NCI-H2029 (cell line): Measurements from ENCODE around the gene CLEC11A.

Experiments used
- DNase-seq: peaks from one replicate; lab custom pipeline; 2025; lab: John Stamatoyannopoulos, UW

The CLEC11A gene

DNA sequence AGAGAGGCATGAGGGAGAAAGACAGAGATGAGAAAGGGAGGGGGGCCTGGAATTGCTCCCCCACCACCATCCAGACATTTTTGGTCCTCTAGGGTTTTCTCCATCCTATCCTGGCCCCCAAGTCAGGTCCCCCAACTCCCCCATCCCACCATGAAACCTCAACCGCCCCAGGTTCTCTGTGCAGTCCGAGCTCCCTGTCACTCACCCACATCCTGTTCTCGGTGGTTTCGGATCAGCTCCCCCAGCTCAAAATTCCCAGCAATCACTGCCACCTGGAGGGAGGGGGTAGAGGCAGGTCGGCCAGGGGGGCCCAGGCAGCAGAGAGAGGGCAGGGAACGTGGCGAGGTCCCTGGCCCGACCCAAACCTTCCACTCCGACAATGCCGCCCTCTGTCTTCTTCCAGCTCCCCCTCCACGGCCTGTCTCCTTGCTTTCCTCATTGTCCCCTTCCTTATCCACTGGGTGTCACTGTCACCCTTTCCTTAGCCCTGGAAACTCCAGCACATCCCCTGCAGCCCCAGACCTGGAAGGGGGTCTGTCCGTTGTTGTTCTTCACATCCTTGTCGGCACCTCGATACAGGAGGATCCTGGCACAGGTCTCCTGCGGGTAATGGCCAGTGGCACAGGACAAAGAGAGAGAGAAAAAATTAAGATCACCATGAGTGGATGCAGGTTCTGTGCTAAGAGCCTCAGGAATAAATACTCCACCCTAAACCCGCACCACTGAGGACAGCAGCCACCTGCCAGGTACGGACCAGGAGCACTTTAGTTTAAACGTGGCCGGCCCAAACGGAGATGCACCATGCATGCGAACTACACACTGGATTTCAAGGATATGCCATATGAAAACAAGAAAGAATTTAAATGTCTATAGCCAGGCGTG lies 19.0 kb upstream of the CLEC11A start:
- no peak for DNase-seq

DNA sequence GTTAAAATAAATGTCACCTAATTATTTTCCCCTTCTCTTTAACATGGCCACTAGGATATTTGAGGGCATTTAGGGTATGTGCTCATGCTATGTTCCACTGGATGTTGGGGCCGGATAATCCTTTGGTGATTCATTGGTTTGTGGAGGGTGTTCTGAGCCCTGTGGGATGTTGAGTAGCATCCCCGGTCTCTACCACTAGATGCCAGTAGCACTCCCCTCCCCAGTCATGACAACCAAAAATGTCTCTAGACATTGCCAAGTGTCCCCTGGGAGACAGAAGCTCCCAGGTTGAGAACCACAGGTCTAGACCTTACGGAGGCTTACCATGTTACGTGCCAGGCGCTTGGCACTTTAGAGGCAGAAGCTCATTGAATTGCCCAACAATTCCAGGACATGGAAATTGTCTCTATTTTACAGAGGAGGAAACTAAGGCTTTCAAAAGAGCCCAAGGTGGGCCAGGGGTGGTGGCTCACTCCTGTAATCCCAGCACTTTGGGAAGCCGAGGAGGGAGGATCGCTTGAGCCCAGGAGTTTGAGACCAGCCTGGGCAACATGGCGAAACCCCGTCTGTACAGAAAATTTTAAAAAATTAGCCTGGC lies 17.6 kb upstream of the CLEC11A start:
- no peak for DNase-seq

DNA sequence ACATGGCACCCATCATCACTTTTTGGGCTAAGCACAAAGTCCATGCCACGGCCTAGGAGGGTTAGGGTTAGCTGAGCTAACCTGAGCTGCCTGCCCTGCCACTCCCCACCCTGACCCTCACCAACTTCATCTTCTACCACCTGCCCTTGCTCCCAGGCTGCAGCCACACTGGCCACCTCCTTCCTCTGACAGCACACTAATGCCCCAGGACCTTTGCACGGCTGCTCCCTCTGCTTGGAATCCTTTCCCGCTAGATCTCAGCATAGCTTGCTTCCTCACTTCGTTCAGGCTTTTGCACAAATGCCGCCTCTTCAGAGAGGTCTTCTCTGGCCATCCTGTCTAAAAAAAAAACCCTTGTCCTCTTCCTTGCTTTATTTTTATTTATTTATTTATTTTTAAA lies 16.8 kb upstream of the CLEC11A start:
- DNase-seq, result no peak

- DNase-seq, result no peak
Measured at GRCh38 chr19:50708179-50708879, 14.8 kb upstream of the CLEC11A start.

DNA sequence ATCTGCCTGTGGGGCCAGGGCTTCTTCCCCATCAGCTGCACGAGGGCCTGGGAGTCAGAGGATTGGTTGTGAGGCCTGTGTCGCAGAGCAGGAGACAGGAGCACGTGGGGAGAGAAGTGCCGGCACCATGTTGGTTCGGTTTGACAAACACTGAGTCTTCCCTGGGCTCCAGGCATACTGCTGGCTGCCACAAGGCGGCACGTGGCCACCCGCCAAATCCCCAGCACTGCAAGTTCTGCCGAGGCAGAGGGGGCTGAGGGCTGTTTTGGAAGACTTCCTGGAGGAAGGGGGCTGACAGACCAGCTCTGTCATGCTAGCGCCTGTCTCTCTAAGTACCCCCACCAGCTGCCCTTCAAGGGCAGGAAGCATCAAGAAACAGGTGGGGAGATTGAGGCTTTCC lies 13.1 kb upstream of the CLEC11A start:
- no peak for DNase-seq

DNA sequence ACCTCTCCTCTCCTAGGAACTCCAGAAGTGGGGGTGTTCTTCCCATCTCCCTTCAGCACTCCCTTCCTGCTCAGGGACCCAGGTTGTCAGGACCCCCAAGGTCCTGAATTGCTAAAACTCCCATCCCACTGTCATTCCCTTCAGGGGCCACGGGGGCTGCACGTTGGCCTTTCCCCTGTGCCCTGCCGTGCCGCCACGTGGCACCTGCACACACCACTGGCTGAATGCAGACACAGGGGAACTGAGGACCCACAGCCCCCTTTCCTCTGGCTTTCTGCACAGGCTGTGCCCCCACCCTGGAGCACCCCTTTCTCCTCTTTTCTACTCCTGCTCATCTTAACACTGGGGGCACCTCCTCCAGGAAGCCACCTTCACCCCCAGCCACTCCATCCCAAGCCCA lies 12.6 kb upstream of the CLEC11A start:
- DNase-seq, result no peak

GRCh38 chr19:50711196-50711595 lies 12.0 kb upstream of the CLEC11A start:
- DNase-seq, result no peak

- no peak for DNase-seq
Measured at GRCh38 chr19:50711805-50712204, 11.4 kb upstream of the CLEC11A start.

GRCh38 chr19:50712833-50713232 lies 10.3 kb upstream of the CLEC11A start:
- DNase-seq, result no peak

DNA sequence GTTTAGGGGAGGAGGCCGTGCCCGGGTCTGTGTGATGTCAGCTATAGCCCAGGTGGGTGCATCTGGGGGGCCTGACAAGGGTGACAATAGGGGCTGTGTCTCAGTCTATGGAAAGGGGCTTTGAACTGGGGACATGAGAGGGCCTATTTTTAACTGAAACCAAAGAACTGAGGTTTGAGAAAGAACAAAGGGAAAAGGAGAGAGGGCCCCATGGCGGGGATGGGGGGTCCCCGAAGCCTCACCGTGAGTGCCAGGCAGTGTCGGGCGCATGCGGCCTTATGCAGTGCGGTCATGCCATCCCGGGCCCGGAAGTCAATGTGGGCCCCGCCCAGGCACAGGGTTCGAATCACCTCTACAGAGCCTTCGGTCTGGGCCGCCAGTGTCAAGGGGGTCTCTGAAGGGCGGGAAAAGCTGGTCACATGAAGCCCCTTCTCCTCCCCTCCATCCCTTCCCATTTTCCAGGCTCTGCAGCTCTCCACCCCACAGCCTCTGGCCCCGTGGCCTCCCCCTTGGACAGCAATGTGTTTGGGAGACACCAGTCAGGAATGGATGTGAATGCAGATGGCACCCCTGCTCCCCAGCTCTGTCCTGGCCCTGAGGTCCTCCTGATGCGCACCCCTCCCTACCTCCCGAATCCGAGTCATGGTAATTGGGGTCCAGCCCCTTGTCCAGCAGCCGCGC lies 9.5 kb upstream of the CLEC11A start:
- DNase-seq, result no peak

- DNase-seq, result no peak
Measured at GRCh38 chr19:50716178-50717025, 6.8 kb upstream of the CLEC11A start.

DNA sequence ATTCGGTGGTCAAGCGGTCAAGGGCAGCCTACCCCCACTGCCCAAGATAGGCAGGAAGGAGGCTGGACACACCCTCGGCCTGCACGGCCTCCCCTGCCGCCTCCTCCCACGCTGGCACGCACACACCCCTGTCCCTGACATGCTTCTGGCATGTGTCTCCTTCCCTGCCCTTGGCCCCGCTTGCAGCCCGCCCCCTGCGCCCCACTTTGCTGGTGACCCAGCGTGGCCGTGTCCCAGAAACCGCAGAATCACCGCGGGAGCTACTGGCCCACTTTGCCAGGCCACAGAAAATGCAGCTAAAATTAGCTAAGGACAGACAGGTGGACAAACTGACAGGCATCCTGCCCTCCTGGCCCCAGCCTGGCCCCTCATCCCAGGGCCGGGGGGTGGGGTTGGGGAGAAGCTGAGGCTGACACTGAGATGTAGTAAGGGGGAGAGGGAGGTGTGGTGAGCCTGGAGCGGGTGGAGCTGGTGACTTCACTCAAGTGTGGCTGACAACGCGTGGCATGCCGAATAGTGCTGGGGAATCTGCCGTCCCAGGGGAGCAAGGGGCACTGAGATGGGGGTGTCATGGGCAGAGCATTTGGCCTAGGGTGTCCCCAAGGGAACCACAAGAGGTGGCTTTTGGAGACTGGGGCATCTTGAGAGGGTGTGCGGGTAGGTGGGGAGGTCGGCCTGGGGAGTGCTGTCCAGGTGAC lies 6.0 kb upstream of the CLEC11A start:
- DNase-seq, result no peak

DNA sequence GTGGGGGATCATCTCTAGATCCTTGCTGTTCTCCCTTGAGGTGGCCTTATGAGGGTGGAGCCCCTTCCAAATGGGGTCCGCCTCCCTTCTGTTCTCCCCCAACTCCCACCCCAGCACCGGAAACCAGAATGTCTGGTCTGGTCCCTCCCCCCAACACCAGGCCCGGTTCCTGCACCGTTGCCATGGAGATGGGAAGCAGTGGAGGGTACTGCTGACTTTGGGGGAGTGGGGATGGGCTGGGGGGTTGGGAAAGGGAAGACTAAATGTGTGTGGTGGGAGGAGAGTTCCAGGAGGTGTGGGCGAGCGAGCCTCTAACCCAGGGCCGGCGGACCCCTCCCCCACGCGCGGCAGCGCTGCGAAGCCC lies 5.3 kb upstream of the CLEC11A start:
- DNase-seq, result no peak

GRCh38 chr19:50718255-50719118 lies 4.7 kb upstream of the CLEC11A start:
- no peak for DNase-seq

GRCh38 chr19:50719119-50719435 lies 4.1 kb upstream of the CLEC11A start:
- DNase-seq, result no peak

GRCh38 chr19:50719566-50719965 lies 3.6 kb upstream of the CLEC11A start, which contains the start of gene SHANK1:
SHANK1 (minus strand) TSS chr19:50719802; CDS start chr19:50716919, 2,883 bp downstream.
- DNase-seq, result no peak

- no peak for DNase-seq
Measured at GRCh38 chr19:50720181-50720920, 2.8 kb upstream of the CLEC11A start.

- no peak for DNase-seq
Measured at GRCh38 chr19:50720921-50721381, 2.2 kb upstream of the CLEC11A start.

- DNase-seq, result no peak
Measured at GRCh38 chr19:50721441-50722137, 1.6 kb upstream of the CLEC11A start.
